Neural cell (in vitro differentiated cells): ENCODE measurements around the gene SNTA1. TPM values are rescaled to one million over a fixed set of nuclear protein-coding genes. Genes with fewer than 3 reads are reported as not detected.

ENCODE experiments used
- H2AFZ ChIP-seq: fragments of 200-600, 300-800 bp; sonication (generic), shearing (Covaris generic); 2 replicates; pipeline ENCODE4 v1.6.0; 2014; ENCODE audit warnings: low read depth, mild to moderate bottlenecking, antibody characterized with exemption, low read length, moderate library complexity
- H3F3A ChIP-seq: fragments of 200-600 bp; shearing (Covaris generic); 2 replicates; pipeline ENCODE4 v1.6.1; 2016; ENCODE audit warnings: mild to moderate bottlenecking, moderate library complexity, mixed read lengths, antibody characterized with exemption, low read length; ENCODE audit not compliant: insufficient read depth, poor library complexity, severe bottlenecking
- H3K27ac ChIP-seq: fragments of 200-600, 300-800 bp; sonication (generic), shearing (Covaris generic); 2 replicates; pipeline ENCODE4 v1.5.1; 2014; ENCODE audit warnings: mild to moderate bottlenecking, low read length, moderate library complexity
- H3K27me3 ChIP-seq: fragments of 300-800, 200-600 bp; sonication (generic), shearing (Covaris generic); 2 replicates; pipeline ENCODE4 v1.6.0; 2014; ENCODE audit warnings: mild to moderate bottlenecking, low read depth, low read length, moderate library complexity; ENCODE audit not compliant: insufficient read depth
- H3K36me3 ChIP-seq: fragments of 300-800, 200-600 bp; sonication (generic), shearing (Covaris generic); 2 replicates; pipeline ENCODE4 v1.5.1; 2014; ENCODE audit warnings: mild to moderate bottlenecking, antibody characterized with exemption, low read length, moderate library complexity; ENCODE audit not compliant: insufficient read depth
- H3K4me2 ChIP-seq: fragments of 300-800, 200-600 bp; sonication (generic), shearing (Covaris generic); 2 replicates; pipeline ENCODE4 v1.6.0; 2014; ENCODE audit warnings: mild to moderate bottlenecking, low read length
- H3K4me3 ChIP-seq: fragments of 300-800, 200-600 bp; sonication (generic), shearing (Covaris generic); 2 replicates; pipeline ENCODE4 v1.5.1; 2014; ENCODE audit warnings: mild to moderate bottlenecking, low read length, moderate library complexity
- H3K79me2 ChIP-seq: fragments of 200-600 bp; shearing (Covaris generic); replicated peaks from 2 replicates; pipeline ENCODE4 v1.6.0; 2014; ENCODE audit warnings: mild to moderate bottlenecking, low read length, moderate library complexity; ENCODE audit not compliant: insufficient read depth
- H3K9ac ChIP-seq: fragments of 300-800, 200-600 bp; sonication (generic), shearing (Covaris generic); 2 replicates; pipeline ENCODE4 v1.6.1; 2016; ENCODE audit warnings: mild to moderate bottlenecking, low read length, mixed read lengths
- H3K9me2 ChIP-seq: fragments of 200-600 bp; shearing (Covaris generic); 2 replicates; pipeline ENCODE4 v1.6.1; 2016; ENCODE audit warnings: mild to moderate bottlenecking, low read length, mixed read lengths; ENCODE audit not compliant: insufficient read depth
- H3K9me3 ChIP-seq: fragments of 200-600, 300-800 bp; sonication (generic), shearing (Covaris generic); 2 replicates; pipeline ENCODE4 v1.6.1; 2016; ENCODE audit warnings: mild to moderate bottlenecking, mixed run types, low read length, moderate library complexity, mixed read lengths
- H4K20me1 ChIP-seq: fragments of 200-600 bp; shearing (Covaris generic); 2 replicates; pipeline ENCODE4 v1.6.1; 2016; ENCODE audit warnings: mild to moderate bottlenecking, mixed run types; ENCODE audit not compliant: insufficient read depth
- CTCF ChIP-seq: fragments of 450-650 bp; IDR thresholded peaks from 2 replicates; pipeline ENCODE4 v1.5.1; 2014; ENCODE audit warnings: antibody characterized with exemption, mild to moderate bottlenecking, moderate library complexity; ENCODE audit not compliant: poor library complexity, severe bottlenecking
- EP300 ChIP-seq: fragments of 450-650 bp; conservative IDR thresholded peaks from 2 replicates; pipeline ENCODE4 v1.6.1; 2014; ENCODE audit warnings: antibody characterized with exemption, mild to moderate bottlenecking, moderate library complexity; ENCODE audit not compliant: poor library complexity, severe bottlenecking
- EZH2 ChIP-seq: fragments of 200-600, 300-800 bp; shearing (Covaris generic), sonication (generic); IDR thresholded peaks from 2 replicates; pipeline ENCODE4 v1.6.1; 2014; ENCODE audit warnings: antibody characterized with exemption, low read length, borderline replicate concordance, mild to moderate bottlenecking; ENCODE audit not compliant: insufficient read depth, poor library complexity, severe bottlenecking
- MXI1 ChIP-seq: fragments of 450-650 bp; conservative IDR thresholded peaks from 2 replicates; pipeline ENCODE4 v1.6.1; 2014; ENCODE audit warnings: antibody characterized with exemption, mild to moderate bottlenecking; ENCODE audit not compliant: poor library complexity, severe bottlenecking
- POLR2AphosphoS5 ChIP-seq: IDR thresholded peaks from 2 replicates; pipeline ENCODE4 v1.6.1; 2012
- RAD21 ChIP-seq: fragments of 450-650 bp; conservative IDR thresholded peaks from 2 replicates; pipeline ENCODE4 v1.6.1; 2014; ENCODE audit warnings: antibody characterized with exemption, mild to moderate bottlenecking, moderate library complexity
- SMC3 ChIP-seq: fragments of 450-650 bp; conservative IDR thresholded peaks from 2 replicates; pipeline ENCODE4 v1.6.1; 2014; ENCODE audit warnings: antibody characterized with exemption, mild to moderate bottlenecking, moderate library complexity; ENCODE audit not compliant: poor library complexity
- TAF1 ChIP-seq: IDR thresholded peaks from 2 replicates; pipeline ENCODE4 v1.6.1; 2012; ENCODE audit warnings: low read depth
- polyA plus RNA-seq: library from polyadenylated mRNA; depleted of rRNA; stranded (reverse); fragments of >200 nt; gene quantifications from 2 replicates; pipeline ENCODE4 v1.2.3, GENCODE V29; 2014

Gene SNTA1
- polyA plus RNA-seq, 1 donor from 2014 or later: 7.2 TPM

DNA sequence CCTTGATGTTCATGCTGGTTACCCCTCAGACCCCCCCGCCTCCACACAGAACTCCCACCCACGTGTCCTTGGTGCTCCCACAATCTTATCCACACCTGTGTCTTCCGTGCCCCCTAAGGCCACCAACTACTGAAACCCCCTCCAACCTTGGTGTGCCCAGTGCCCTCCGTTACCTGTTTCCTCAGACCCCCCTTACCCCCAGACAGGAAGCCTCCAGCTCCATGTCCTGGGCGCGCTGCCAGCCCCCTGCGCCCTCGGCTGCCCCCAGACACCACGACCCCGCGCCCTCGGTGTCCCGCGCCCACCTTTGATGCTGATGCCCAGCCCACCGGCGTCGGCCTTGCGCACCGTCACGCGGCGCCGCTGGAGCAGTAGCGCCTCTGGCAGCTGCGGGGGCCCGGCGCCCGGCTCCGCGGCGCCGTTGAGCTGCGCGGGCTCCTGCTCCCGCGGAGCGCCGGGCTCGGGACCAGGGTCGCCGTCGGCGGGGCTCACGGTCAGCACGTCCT lies 504 bp downstream of the SNTA1 start:
- TF ChIP-seq MXI1: peak; percentile 60
- TF ChIP-seq EP300: no peak
- TF ChIP-seq POLR2AphosphoS5: no peak
- TF ChIP-seq SMC3: peak; percentile 23
- no peak for TF ChIP-seq CTCF
- no peaks in the 10 kb centered on the region for H3K79me2 ChIP-seq
- no peaks in the 10 kb centered on the region for H3K36me3 ChIP-seq
- H3K27me3 ChIP-seq: peaks cover 4% of the 10 kb centered on the region
- no peaks in the 10 kb centered on the region for H3K9me3 ChIP-seq
- peak overlapping the region; percentile 75 for H3K4me3 ChIP-seq
- no peak overlapping the region for H3K27ac ChIP-seq
- no peak overlapping the region for H3K4me2 ChIP-seq
- H3K9me2 ChIP-seq: no peaks in the 10 kb centered on the region
- H3F3A ChIP-seq: no peaks in the 10 kb centered on the region
- H3K9ac ChIP-seq: peak overlapping the region; percentile 66
- peak overlapping the region; percentile 9 for H2AFZ ChIP-seq
- H4K20me1 ChIP-seq: no peaks in the 10 kb centered on the region

GRCh38 chr20:33442136-33443005 lies 1.2 kb downstream of the SNTA1 start:
- no peaks in the 10 kb centered on the region for H3K9me3 ChIP-seq
- no peak overlapping the region for H2AFZ ChIP-seq
- no peak overlapping the region for H3K27ac ChIP-seq
- H4K20me1 ChIP-seq: no peaks in the 10 kb centered on the region
- no peak overlapping the region for H3K4me2 ChIP-seq
- no peaks in the 10 kb centered on the region for H3K36me3 ChIP-seq
- TF ChIP-seq TAF1 (no peak), RAD21 (no peak), CTCF (no peak), SMC3 (no peak), EZH2 (no peak), MXI1 (no peak)
- H3F3A ChIP-seq: no peaks in the 10 kb centered on the region
- H3K4me3 ChIP-seq: peak overlapping the region; percentile 75
- H3K9ac ChIP-seq: peak overlapping the region; percentile 66
- H3K9me2 ChIP-seq: no peaks in the 10 kb centered on the region
- no peaks in the 10 kb centered on the region for H3K79me2 ChIP-seq
- peaks cover 4% of the 10 kb centered on the region for H3K27me3 ChIP-seq
